PC-9 (cell line): ENCODE results near the gene SEMA6A. TPM values are rescaled to one million over a fixed set of nuclear protein-coding genes. Genes with fewer than 3 reads are reported as not detected.

Experiments used
- BruUV-seq: library from RNA; stranded (reverse); fragments of 400-500 nt; replicated peaks from 2 replicates; lab custom pipeline; 2021; lab: Mats Ljungman, UMichigan
- CTCF ChIA-PET: fragments of 300-600 bp; sonication (Branson Sonifier 250); formaldehyde crosslinking; loops from one replicate; lab custom pipeline; 2022; ENCODE audit warnings: antibody characterized with exemption; lab: Charles Lee
- POLR2A ChIA-PET: fragments of 300-600 bp; sonication (Branson Sonifier 250); formaldehyde crosslinking; loops from one replicate; lab custom pipeline; 2022; ENCODE audit warnings: antibody characterized with exemption; ENCODE audit not compliant: unreplicated experiment; lab: Charles Lee
- DNase-seq, 2 experiments: peaks; one replicate each; pipeline versions ENCODE4 v3.0.0 to v3.0.0-alpha.2; 2015 to 2022; ENCODE audit warnings: mixed read lengths in 1 of 2
- H2AFZ ChIP-seq: fragments of 200-600 bp; sonication (generic); 2 replicates; pipeline ENCODE4 v1.8.1; 2017; ENCODE audit warnings: antibody characterized with exemption
- H3F3A ChIP-seq: fragments of 200-600 bp; sonication (generic); 2 replicates; pipeline ENCODE4 v1.8.1; 2017; ENCODE audit warnings: antibody characterized with exemption, mild to moderate bottlenecking, low read depth; ENCODE audit not compliant: insufficient read depth
- H3K27ac ChIP-seq: fragments of 200-600 bp; sonication (generic); 2 replicates; pipeline ENCODE4 v1.6.1; 2016; ENCODE audit warnings: mixed run types
- H3K27me3 ChIP-seq: fragments of 200-600 bp; sonication (generic); 2 replicates; pipeline ENCODE4 v1.6.1; 2016; ENCODE audit warnings: low read depth, mixed run types; ENCODE audit not compliant: insufficient read depth
- H3K36me3 ChIP-seq: fragments of 200-600 bp; sonication (generic); 2 replicates; pipeline ENCODE4 v1.6.1; 2016; ENCODE audit warnings: low read depth, mixed run types
- H3K4me1 ChIP-seq: fragments of 200-600 bp; sonication (generic); replicated peaks from 2 replicates; pipeline ENCODE4 v1.6.1; 2016; ENCODE audit warnings: mixed run types; ENCODE audit not compliant: insufficient read depth
- H3K4me2 ChIP-seq: fragments of 200-600 bp; sonication (generic); 2 replicates; pipeline ENCODE4 v1.6.1; 2017; ENCODE audit warnings: mixed run types
- H3K4me3 ChIP-seq: fragments of 200-600 bp; sonication (generic); 2 replicates; pipeline ENCODE4 v1.6.1; 2016; ENCODE audit warnings: mixed run types
- H3K79me2 ChIP-seq: fragments of 200-600 bp; sonication (generic); 2 replicates; pipeline ENCODE4 v1.6.1; 2017; ENCODE audit warnings: low read depth, mixed run types
- H3K9me2 ChIP-seq: fragments of 200-600 bp; sonication (generic); 2 replicates; pipeline ENCODE4 v1.8.1; 2017; ENCODE audit warnings: mild to moderate bottlenecking; ENCODE audit not compliant: insufficient read depth
- H3K9me3 ChIP-seq: fragments of 200-600 bp; sonication (generic); 2 replicates; pipeline ENCODE4 v1.8.1; 2016; ENCODE audit warnings: low read depth; ENCODE audit not compliant: insufficient read depth
- H4K20me1 ChIP-seq: fragments of 200-600 bp; sonication (generic); 2 replicates; pipeline ENCODE4 v1.8.1; 2017; ENCODE audit not compliant: insufficient read depth
- EZH2 ChIP-seq: fragments of 200-600 bp; sonication (generic); IDR thresholded peaks from 2 replicates; pipeline ENCODE4 v1.8.0; 2017; ENCODE audit warnings: antibody characterized with exemption, low read depth
- intact Hi-C: fragments of 100-400 bp; cut with micrococcal nuclease; formaldehyde crosslinking; loops from one replicate; pipeline ENCODE4 v1.10.0; 2022; ENCODE audit not compliant: unreplicated experiment
- total RNA-seq: library from RNA; stranded (reverse); gene quantifications from 2 replicates; pipeline ENCODE4 v1.2.3, GENCODE V29; 2021
- TF ChIP-seq, protein P1 (sequence below): fragments of 200-600 bp; sonication (generic); conservative IDR thresholded peaks from 2 replicates; pipeline ENCODE4 v1.6.1; 2017; ENCODE audit warnings: mixed run types, antibody characterized with exemption, mild to moderate bottlenecking, moderate library complexity

Gene SEMA6A
- total RNA-seq, 1 experiment from 2014 or later: not detected

DNA sequence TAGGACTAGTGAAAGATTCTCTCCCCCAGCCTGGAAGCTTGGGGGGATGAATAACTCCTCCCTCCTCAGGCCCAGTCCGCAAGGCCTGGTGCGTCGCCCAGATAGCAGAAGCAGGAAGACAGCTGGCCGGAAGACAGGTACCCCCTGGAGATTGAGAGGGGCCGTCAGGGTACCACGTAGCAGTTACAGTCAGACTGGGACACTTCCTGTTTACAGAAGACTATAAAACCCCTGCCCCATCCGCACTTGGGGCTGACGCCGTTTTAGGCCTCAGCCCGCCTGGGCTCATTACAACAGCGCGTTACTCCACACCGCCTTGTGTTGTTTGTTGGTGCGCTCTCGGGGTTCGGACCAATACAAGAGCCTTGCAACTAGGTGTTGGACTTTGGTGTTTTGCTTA is 15.4 kb downstream of the SEMA6A start:
- Histone ChIP-seq H3K79me2 (no peaks in the 10 kb centered on the region), H3K36me3 (no peaks in the 10 kb centered on the region), H3K9me2 (no peaks in the 10 kb centered on the region), H4K20me1 (no peaks in the 10 kb centered on the region), H3K4me2 (no peak overlapping the region), H3K27ac (no peak overlapping the region), H3F3A (no peaks in the 10 kb centered on the region), H2AFZ (no peak overlapping the region), H3K4me1 (no peaks in the 10 kb centered on the region), H3K9me3 (no peaks in the 10 kb centered on the region), H3K4me3 (no peak overlapping the region), H3K27me3 (peaks cover 16% of the 10 kb centered on the region)
- POLR2A ChIA-PET: no interaction called here
- TF ChIP-seq, protein P1, sequence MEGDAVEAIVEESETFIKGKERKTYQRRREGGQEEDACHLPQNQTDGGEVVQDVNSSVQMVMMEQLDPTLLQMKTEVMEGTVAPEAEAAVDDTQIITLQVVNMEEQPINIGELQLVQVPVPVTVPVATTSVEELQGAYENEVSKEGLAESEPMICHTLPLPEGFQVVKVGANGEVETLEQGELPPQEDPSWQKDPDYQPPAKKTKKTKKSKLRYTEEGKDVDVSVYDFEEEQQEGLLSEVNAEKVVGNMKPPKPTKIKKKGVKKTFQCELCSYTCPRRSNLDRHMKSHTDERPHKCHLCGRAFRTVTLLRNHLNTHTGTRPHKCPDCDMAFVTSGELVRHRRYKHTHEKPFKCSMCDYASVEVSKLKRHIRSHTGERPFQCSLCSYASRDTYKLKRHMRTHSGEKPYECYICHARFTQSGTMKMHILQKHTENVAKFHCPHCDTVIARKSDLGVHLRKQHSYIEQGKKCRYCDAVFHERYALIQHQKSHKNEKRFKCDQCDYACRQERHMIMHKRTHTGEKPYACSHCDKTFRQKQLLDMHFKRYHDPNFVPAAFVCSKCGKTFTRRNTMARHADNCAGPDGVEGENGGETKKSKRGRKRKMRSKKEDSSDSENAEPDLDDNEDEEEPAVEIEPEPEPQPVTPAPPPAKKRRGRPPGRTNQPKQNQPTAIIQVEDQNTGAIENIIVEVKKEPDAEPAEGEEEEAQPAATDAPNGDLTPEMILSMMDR: no peak
- no peak for TF ChIP-seq EZH2
- CTCF ChIA-PET: no interaction called here
- no TSS peak for BruUV-seq
- DNase-seq: no peak
- intact Hi-C loops: no loop called here

DNA sequence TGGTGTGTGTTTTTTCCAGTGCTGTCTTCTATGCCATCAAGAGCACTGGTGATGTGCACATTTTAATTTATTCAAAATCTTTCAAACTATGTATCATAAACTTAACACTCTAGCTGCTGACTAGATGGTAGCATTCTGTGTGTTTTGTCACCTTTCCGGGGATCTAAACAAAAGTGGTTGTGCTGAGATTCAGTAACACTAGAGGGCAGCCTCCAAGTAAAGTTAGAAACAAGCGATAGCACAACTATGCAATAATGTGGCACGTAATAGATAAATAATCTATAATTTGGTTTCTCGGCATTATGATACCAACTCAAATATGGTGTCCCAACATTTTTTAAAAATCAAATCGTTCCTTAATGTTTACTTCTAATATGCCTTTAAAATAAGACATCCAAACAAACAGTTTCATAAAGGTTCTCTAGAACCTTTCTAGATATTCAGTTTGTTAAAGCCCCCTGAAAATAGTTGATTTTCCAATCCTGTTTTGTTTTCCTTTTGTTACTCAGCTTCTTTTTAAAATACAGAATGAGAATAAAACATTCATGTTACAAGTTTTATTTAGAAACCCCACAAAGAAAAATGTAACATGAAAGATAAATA is 16.9 kb downstream of the SEMA6A start:
- no peaks in the 10 kb centered on the region for H3K36me3 ChIP-seq
- BruUV-seq: no TSS peak
- no peaks in the 10 kb centered on the region for H4K20me1 ChIP-seq
- intact Hi-C loops: no loop called here
- H3K4me1 ChIP-seq: no peaks in the 10 kb centered on the region
- H3K4me3 ChIP-seq: no peak overlapping the region
- H3K27ac ChIP-seq: no peak overlapping the region
- DNase-seq: no peak
- ChIA-PET CTCF (no interaction called here), POLR2A (no interaction called here)
- H3K4me2 ChIP-seq: no peak overlapping the region
- TF ChIP-seq, protein P1: peak; percentile 66
- no peak for TF ChIP-seq EZH2
- H3K27me3 ChIP-seq: peaks cover 16% of the 10 kb centered on the region
- H2AFZ ChIP-seq: no peak overlapping the region
- H3F3A ChIP-seq: no peaks in the 10 kb centered on the region
- no peaks in the 10 kb centered on the region for H3K9me2 ChIP-seq
- no peaks in the 10 kb centered on the region for H3K79me2 ChIP-seq
- no peaks in the 10 kb centered on the region for H3K9me3 ChIP-seq

- no peak for DNase-seq
- peaks cover 17% of the 10 kb centered on the region for H3K27me3 ChIP-seq
- no peaks in the 10 kb centered on the region for H3K9me2 ChIP-seq
- POLR2A ChIA-PET: no interaction called here
- no peak overlapping the region for H3K27ac ChIP-seq
- H3K4me2 ChIP-seq: no peak overlapping the region
- H3F3A ChIP-seq: no peaks in the 10 kb centered on the region
- no TSS peak for BruUV-seq
- H3K9me3 ChIP-seq: no peaks in the 10 kb centered on the region
- no peak for TF ChIP-seq EZH2
- no peak overlapping the region for H2AFZ ChIP-seq
- H3K4me1 ChIP-seq: no peaks in the 10 kb centered on the region
- CTCF ChIA-PET: no interaction called here
- intact Hi-C loops: no loop called here
- no peak overlapping the region for H3K4me3 ChIP-seq
- no peaks in the 10 kb centered on the region for H4K20me1 ChIP-seq
- no peaks in the 10 kb centered on the region for H3K79me2 ChIP-seq
- no peaks in the 10 kb centered on the region for H3K36me3 ChIP-seq
Measured at GRCh38 chr5:116554764-116555163, 19.9 kb downstream of the SEMA6A start.

- Histone ChIP-seq H3K4me1 (no peaks in the 10 kb centered on the region), H3K36me3 (no peaks in the 10 kb centered on the region), H4K20me1 (no peaks in the 10 kb centered on the region), H3F3A (no peaks in the 10 kb centered on the region), H3K27ac (no peak overlapping the region), H3K79me2 (no peaks in the 10 kb centered on the region), H3K4me2 (no peak overlapping the region), H2AFZ (no peak overlapping the region), H3K9me3 (no peaks in the 10 kb centered on the region), H3K9me2 (no peaks in the 10 kb centered on the region), H3K4me3 (no peak overlapping the region), H3K27me3 (peaks cover 14% of the 10 kb centered on the region; the same call in 1 of the 2 replicates)
- CTCF ChIA-PET: no interaction called here
- BruUV-seq: no TSS peak
- TF ChIP-seq, protein P1: no peak
- no peak for TF ChIP-seq EZH2
- intact Hi-C loops: no loop called here
- POLR2A ChIA-PET: no interaction called here
- DNase-seq: no peak
Measured at GRCh38 chr5:116553366-116553765, 21.3 kb downstream of the SEMA6A start.
